ENCODE data around the gene TBC1D1.

DNA sequence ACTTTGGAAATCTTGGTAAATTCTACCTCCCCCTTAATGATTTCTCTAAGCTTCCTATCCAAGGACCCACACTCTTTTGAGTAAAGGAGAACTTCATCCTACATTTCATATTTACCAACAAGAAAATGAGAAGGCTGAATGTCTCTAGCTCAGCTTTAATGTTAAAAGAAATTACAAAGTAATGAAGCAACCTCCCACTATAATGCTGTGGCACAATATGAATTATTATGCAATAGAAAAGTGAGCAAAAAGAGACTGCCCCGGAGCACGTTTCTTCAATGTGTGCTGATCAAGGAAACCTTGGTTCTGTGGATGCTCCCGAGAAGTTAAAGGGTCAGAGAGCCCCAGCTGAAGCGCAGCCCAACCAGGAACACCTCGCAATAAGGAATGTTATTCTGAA is 9.1 kb upstream of the TBC1D1 start:
- TF ChIP-seq, protein P1, sequence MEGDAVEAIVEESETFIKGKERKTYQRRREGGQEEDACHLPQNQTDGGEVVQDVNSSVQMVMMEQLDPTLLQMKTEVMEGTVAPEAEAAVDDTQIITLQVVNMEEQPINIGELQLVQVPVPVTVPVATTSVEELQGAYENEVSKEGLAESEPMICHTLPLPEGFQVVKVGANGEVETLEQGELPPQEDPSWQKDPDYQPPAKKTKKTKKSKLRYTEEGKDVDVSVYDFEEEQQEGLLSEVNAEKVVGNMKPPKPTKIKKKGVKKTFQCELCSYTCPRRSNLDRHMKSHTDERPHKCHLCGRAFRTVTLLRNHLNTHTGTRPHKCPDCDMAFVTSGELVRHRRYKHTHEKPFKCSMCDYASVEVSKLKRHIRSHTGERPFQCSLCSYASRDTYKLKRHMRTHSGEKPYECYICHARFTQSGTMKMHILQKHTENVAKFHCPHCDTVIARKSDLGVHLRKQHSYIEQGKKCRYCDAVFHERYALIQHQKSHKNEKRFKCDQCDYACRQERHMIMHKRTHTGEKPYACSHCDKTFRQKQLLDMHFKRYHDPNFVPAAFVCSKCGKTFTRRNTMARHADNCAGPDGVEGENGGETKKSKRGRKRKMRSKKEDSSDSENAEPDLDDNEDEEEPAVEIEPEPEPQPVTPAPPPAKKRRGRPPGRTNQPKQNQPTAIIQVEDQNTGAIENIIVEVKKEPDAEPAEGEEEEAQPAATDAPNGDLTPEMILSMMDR (IDR thresholded peaks at IDR 0.05; ENCODE audit: insufficient read depth, low read depth, low read length): no peak
- no peak for TF ChIP-seq EZH2 (IDR thresholded peaks at IDR 0.05; ENCODE audit: insufficient read depth, low read length)

Measured in astrocyte (in vitro differentiated cells and primary cell).